ENCODE data around the gene PTPRU. TPM values are rescaled to one million over a fixed set of nuclear protein-coding genes. Genes with fewer than 3 reads are reported as not detected.

Gene PTPRU
- total RNA-seq, 1 donor from 2014 or later: 15.3 TPM

DNA sequence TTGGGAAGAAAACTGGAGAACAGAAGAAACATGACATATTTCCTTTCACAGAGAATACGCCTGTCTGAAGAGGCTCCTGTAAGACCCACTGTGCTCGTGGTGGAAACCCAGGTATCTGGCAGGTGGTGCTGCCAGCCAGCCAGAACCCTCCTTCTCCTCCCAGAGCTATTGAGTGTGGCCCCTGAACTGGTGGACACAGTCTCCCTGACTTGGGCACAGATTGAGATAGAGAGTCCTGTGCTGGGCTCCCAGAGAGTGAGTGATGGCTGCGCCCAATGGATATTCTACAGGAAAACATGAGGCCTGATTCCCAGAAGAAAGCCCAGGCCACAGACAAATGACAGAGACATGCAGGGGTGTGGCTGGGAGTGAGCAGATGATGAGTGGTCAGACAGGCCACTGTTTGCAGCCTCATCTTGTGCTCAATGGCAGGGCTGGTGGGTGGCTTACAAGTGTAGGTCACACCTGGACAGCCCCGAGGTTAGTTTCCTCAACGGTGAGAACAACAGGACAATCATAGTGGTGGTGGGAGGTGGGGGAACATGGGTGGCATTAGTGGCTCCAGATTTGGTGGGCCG is 127.9 kb downstream of the PTPRU start:
- Histone ChIP-seq H3K36me3 (no peaks in the 10 kb centered on the region), H3K4me3 (no peak overlapping the region), H3K9me3 (replicated peaks) (no peaks in the 10 kb centered on the region), H3K27ac (replicated peaks) (no peak overlapping the region), H3K27me3 (ENCODE audit: low read depth) (peaks cover 87% of the 10 kb centered on the region), H3K4me1 (no peaks in the 10 kb centered on the region)
- DNase-seq: no peak
- TF ChIP-seq, protein P1, sequence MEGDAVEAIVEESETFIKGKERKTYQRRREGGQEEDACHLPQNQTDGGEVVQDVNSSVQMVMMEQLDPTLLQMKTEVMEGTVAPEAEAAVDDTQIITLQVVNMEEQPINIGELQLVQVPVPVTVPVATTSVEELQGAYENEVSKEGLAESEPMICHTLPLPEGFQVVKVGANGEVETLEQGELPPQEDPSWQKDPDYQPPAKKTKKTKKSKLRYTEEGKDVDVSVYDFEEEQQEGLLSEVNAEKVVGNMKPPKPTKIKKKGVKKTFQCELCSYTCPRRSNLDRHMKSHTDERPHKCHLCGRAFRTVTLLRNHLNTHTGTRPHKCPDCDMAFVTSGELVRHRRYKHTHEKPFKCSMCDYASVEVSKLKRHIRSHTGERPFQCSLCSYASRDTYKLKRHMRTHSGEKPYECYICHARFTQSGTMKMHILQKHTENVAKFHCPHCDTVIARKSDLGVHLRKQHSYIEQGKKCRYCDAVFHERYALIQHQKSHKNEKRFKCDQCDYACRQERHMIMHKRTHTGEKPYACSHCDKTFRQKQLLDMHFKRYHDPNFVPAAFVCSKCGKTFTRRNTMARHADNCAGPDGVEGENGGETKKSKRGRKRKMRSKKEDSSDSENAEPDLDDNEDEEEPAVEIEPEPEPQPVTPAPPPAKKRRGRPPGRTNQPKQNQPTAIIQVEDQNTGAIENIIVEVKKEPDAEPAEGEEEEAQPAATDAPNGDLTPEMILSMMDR (IDR thresholded peaks at IDR 0.05; ENCODE audit: borderline replicate concordance): no peak
- intact Hi-C loops (cut with micrococcal nuclease): no loop called here

DNA sequence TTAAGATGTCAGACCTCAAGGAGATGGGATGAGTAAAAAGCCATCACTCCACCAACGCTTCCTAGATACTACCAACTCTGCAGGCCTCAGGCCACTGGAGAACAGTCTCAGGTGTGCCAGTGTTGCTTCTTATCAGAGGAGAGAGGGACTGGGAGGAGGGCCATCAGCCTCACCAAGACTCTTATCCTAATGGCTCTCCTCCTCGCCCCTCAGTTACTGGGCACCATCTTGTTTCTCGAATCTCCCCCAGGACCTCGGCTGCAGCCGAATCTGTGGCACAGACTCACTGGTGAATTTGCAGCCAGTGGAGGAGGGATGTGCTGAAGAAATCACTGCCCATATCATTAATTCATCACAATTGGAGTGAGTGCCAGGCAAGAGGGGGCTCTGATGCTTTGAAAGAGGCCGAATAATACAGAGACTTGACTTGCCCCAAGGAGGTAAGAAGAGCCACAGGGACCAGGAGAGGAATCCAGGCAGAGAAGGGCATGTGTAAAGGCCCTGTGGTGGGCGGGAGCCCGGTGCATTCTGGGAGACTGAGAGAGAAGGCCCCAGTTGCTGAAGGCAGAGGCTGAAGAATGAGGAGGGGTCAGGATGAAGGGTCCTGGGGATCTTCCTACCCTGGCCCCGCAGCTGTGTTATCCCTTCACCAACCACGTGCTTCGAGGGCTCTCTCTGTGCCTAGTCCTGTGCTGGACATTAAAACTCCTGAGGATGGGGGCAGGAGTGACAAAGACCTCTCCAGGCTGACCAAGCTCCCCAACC is 129.8 kb downstream of the PTPRU start:
- H3K27me3 ChIP-seq (ENCODE audit: low read depth): peaks cover 92% of the 10 kb centered on the region

DNA sequence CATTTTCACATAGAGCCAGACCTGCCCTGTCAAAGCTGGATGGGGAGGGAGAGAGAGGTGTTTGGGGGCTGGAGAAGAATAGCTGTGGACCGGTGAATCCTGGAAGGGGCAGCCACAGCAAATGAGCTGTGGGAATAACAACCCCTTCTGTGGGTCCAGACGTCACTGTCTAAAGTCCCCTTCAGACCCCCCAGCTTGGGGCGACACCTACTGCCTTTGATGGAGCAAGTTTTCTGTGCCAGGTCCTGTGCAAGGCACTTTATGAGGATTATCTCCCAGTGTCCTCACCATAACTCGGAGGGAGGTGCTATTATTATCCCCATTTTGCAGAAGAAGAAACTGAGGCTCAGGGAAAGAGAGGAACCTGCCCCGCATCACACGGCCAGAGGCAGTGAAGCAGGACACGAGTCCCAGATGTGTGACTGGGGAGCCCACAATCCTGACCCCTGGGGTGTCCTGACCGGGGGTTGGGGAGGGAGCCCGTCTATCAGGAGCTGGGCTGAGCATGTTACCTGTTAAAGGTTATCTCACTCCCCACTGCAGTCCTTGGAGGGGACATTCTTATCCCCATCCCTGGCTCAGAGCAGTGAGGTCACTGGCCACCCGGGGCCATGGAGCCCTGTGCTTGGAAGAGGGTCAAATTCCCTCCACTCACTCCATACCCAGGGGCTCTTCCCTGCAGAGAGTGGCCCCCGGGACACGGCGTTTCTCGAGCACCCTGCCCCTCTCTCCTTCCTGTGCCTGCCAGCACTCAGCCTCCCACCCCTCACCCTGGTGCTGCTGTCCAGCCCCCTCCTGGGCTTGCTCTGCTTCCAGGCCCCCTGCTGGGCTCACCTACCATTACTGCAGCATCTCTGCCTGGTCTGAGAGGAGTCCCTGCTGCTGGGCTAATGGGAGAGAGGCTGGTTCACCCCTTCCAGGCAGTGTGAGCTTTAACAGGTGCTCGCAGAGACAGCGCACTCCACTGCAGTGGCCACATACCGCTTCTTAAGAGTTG is 132.9 kb downstream of the PTPRU start:
- H3K36me3 ChIP-seq: no peaks in the 10 kb centered on the region
- TF ChIP-seq, protein P1 (IDR thresholded peaks at IDR 0.05; ENCODE audit: borderline replicate concordance): no peak
- DNase-seq: no peak
- no peak overlapping the region for H3K4me3 ChIP-seq
- no peaks in the 10 kb centered on the region for H3K4me1 ChIP-seq
- H3K27me3 ChIP-seq (ENCODE audit: low read depth): peaks cover 91% of the 10 kb centered on the region
- intact Hi-C loops (cut with micrococcal nuclease): no loop called here
- no peak overlapping the region for H3K27ac ChIP-seq (replicated peaks)
- H3K9me3 ChIP-seq (replicated peaks): no peaks in the 10 kb centered on the region

More for the DNA sequence above, 129.8 kb downstream of the PTPRU start:
- intact Hi-C loops (cut with micrococcal nuclease): no loop called here
- Histone ChIP-seq H3K9me3 (replicated peaks) (no peaks in the 10 kb centered on the region), H3K4me1 (no peaks in the 10 kb centered on the region), H3K4me3 (no peak overlapping the region), H3K36me3 (no peaks in the 10 kb centered on the region), H3K27ac (replicated peaks) (no peak overlapping the region)
- TF ChIP-seq, protein P1 (IDR thresholded peaks at IDR 0.05; ENCODE audit: borderline replicate concordance): no peak
- DNase-seq: no peak

DNA sequence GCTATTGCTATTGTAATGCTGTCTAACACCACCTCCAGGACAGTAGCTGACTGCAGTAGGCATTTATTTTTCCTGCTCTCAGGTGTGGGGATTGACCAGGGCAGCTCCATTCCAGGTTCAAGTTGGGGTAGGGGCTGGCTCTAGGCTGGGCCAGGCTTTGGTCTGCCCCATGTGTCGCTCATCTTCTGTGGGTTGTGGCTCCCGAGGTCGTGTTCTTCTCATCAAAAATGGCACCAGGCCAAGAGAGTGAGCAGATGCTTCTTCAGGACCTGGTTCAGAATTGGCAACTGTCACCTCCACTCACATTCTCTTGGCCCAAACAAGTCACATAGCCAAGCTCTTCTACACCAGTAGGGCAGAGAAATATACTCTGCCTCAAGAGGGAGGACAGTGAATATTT is 133.7 kb downstream of the PTPRU start:
- no peaks in the 10 kb centered on the region for H3K36me3 ChIP-seq
- intact Hi-C loops (cut with micrococcal nuclease): no loop called here
- peaks cover 92% of the 10 kb centered on the region for H3K27me3 ChIP-seq (ENCODE audit: low read depth)
- H3K9me3 ChIP-seq (replicated peaks): peaks cover 4% of the 10 kb centered on the region
- no peak overlapping the region for H3K27ac ChIP-seq (replicated peaks)
- H3K4me3 ChIP-seq: no peak overlapping the region
- DNase-seq: no peak
- TF ChIP-seq, protein P1 (IDR thresholded peaks at IDR 0.05; ENCODE audit: borderline replicate concordance): no peak
- no peaks in the 10 kb centered on the region for H3K4me1 ChIP-seq

DNA sequence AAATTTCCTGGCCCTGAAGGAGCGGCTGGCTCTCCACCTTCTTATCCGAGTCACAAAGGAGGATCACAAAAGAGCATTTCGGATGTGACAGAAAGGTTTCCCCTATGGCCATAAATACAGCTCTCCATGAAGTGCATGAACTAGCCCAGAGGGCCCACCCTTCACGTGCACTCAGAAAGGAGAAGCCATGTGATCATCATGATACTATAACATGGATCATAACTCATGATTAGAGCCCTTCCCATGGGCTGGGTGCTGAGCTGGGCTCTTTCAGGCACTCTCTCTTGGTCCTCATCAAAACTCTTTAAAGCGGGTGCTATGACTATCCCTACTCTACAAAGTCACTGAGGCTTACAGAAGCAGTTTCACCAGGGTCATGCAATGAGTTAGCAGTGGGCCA is 135.0 kb downstream of the PTPRU start:
- H3K27ac ChIP-seq (replicated peaks): no peak overlapping the region
- intact Hi-C loops (cut with micrococcal nuclease): no loop called here

More for the DNA sequence above, 135.0 kb downstream of the PTPRU start:
- H3K9me3 ChIP-seq (replicated peaks): peaks cover 10% of the 10 kb centered on the region
- H3K4me1 ChIP-seq: no peaks in the 10 kb centered on the region
- H3K4me3 ChIP-seq: no peak overlapping the region
- no peaks in the 10 kb centered on the region for H3K36me3 ChIP-seq
- peaks cover 96% of the 10 kb centered on the region for H3K27me3 ChIP-seq (ENCODE audit: low read depth)
- DNase-seq: no peak
- TF ChIP-seq, protein P1 (IDR thresholded peaks at IDR 0.05; ENCODE audit: borderline replicate concordance): no peak
